Measurements from ENCODE around the gene XPNPEP2.
"Not testable (repeated sequence)": the region's sequence is repeated elsewhere in the genome, so short reads cannot be mapped to it uniquely, and the experiment has no call there.

The XPNPEP2 gene

GRCh38 chrX:129737916-129738315 lies 863 bp upstream of the XPNPEP2 start:
- Histone ChIP-seq H3K36me3 (no peaks in the 10 kb centered on the region), H4K20me1 (0 out of 22 replicates have a peak, but pooled peaks cover 0 to 4% (median 0%) of the 10 kb centered on the region in 11 experiments), H3K4me3 (no peak overlapping the region), H3K27me3 (peaks cover 69 to 95% (median 89%) of the 10 kb centered on the region in 11 experiments), H3K4me1 (peaks cover 31 to 48% (median 43%) of the 10 kb centered on the region in 10 experiments), H3K9me3 (replicated peaks in 1 of 11) (no peaks in the 10 kb centered on the region), H3K27ac (peak overlapping the region in 7 of 11 experiments; percentile 13 to 58 (median 38); a peak in 11 of 22 replicates), H3K9ac (peak overlapping the region in 2 of 11 experiments; percentile 18 to 20; a peak in 1 of 22 replicates), H3K4me2 (peak overlapping the region; percentile 24 to 68 (median 62))
- TF ChIP-seq Cebpa-rat (IDR thresholded peaks at IDR 0.05): no peak

- Histone ChIP-seq H3K9me3 (replicated peaks in 1 of 11) (no peaks in the 10 kb centered on the region), H3K4me1 (peaks cover 31 to 64% (median 57%) of the 10 kb centered on the region in 10 experiments), H3K9ac (no peak overlapping the region), H4K20me1 (0 out of 22 replicates have a peak, but pooled peaks cover 0 to 4% (median 0%) of the 10 kb centered on the region in 11 experiments), H3K27me3 (peaks cover 74 to 95% (median 88%) of the 10 kb centered on the region in 11 experiments), H3K27ac (no peak overlapping the region), H3K4me2 (peak overlapping the region in 2 of 11 experiments; percentile 2 to 57; a peak in 1 of 22 replicates), H3K4me3 (no peak overlapping the region), H3K36me3 (no peaks in the 10 kb centered on the region)
- no peak for TF ChIP-seq Cebpa-rat (IDR thresholded peaks at IDR 0.05)
Observed at GRCh38 chrX:129739578-129739977, 799 bp downstream of the XPNPEP2 start.

- Histone ChIP-seq H3K4me1 (peaks cover 25 to 64% (median 56%) of the 10 kb centered on the region in 10 experiments), H3K27me3 (peaks cover 74 to 95% (median 88%) of the 10 kb centered on the region in 11 experiments), H3K9me3 (replicated peaks in 1 of 11) (no peaks in the 10 kb centered on the region), H3K4me3 (no peak overlapping the region), H3K36me3 (no peaks in the 10 kb centered on the region), H3K27ac (peak overlapping the region in 4 of 11 experiments; percentile 5 to 48 (median 33); a peak in 4 of 22 replicates), H4K20me1 (0 out of 22 replicates have a peak, but pooled peaks cover 0 to 4% (median 0%) of the 10 kb centered on the region in 11 experiments), H3K9ac (no peak overlapping the region), H3K4me2 (peak overlapping the region in 9 of 11 experiments; percentile 5 to 53 (median 46); a peak in 15 of 22 replicates)
- no peak for TF ChIP-seq Cebpa-rat (IDR thresholded peaks at IDR 0.05)
Observed at GRCh38 chrX:129741880-129742758, 3.3 kb downstream of the XPNPEP2 start.

DNA sequence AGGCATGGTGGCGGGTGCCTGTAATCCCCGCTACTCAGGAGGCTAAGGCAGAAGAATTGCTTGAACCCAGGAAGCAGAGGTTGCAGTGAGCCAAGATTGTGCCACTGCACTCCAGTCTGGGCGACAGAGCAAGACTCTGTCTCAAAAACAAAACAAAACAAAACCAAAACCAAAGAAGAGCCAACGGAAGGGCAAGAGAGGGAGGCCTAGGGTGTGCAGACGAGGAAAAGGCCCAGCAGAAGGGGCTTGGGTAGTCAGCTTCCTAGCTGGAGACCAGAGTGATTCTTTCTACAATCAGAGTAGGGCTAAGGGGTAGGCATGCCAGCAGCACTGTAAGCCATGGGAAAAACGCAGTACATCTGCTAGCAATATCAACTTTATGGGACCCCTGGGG lies 4.0 kb downstream of the XPNPEP2 start:
- Histone ChIP-seq H3K27me3 (peaks cover 74 to 95% (median 88%) of the 10 kb centered on the region in 11 experiments), H3K4me2 (peak overlapping the region in 9 of 11 experiments; percentile 5 to 53 (median 46); a peak in 16 of 22 replicates), H3K4me1 (peaks cover 18 to 62% (median 49%) of the 10 kb centered on the region in 10 experiments), H3K27ac (peak overlapping the region in 5 of 11 experiments; percentile 5 to 48 (median 31); a peak in 4 of 22 replicates)
- H3K4me3 ChIP-seq; H3K36me3 ChIP-seq; H3K9ac ChIP-seq; H4K20me1 ChIP-seq; H3K9me3 ChIP-seq (replicated peaks in 1 of 11): not testable (repeated sequence)

GRCh38 chrX:129743821-129744220 lies 5.0 kb downstream of the XPNPEP2 start:
- Histone ChIP-seq H3K4me2 (peak overlapping the region in 8 of 11 experiments; percentile 5 to 53 (median 46); a peak in 15 of 22 replicates), H3K4me3 (no peak overlapping the region), H3K4me1 (peaks cover 15 to 55% (median 43%) of the 10 kb centered on the region in 10 experiments), H4K20me1 (peaks cover 0 to 4% (median 0%) of the 10 kb centered on the region in 11 experiments; a peak in 1 of 22 replicates), H3K27me3 (peaks cover 74 to 95% (median 88%) of the 10 kb centered on the region in 11 experiments), H3K9me3 (replicated peaks in 1 of 11) (no peaks in the 10 kb centered on the region), H3K36me3 (no peaks in the 10 kb centered on the region), H3K27ac (no peak overlapping the region), H3K9ac (0 out of 22 replicates have a peak overlapping the region, but pooled peaks of 1 of the 11 experiments have one; percentile 2)
- no peak for TF ChIP-seq Cebpa-rat (IDR thresholded peaks at IDR 0.05)

DNA sequence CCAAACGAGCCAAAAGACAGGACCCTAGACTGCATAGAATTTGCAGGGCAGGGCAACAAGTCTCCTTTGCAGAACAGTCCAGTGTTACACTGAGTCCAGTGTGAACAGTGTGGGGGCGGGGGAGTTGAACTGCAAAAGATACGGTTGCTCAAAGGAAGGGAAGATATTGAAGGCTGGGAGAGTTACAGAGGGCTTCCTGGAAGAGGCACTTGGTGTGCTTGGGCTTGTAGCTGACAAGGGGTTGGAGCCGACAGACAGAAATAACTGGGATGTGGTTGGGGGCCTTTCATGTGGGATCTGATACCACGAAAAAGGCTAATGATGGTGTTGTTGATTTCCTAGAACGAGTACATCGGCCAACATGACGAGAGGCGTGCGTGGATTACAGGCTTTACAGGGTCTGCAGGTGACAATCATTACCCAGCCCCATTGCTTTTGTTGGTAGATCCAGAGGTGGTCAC lies 6.1 kb downstream of the XPNPEP2 start:
- peaks cover 71 to 95% (median 87%) of the 10 kb centered on the region in 11 experiments for H3K27me3 ChIP-seq
- TF ChIP-seq Cebpa-rat (IDR thresholded peaks at IDR 0.05): no peak
- no peaks in the 10 kb centered on the region for H3K36me3 ChIP-seq
- H3K4me2 ChIP-seq: peak overlapping the region in 10 of 11 experiments; percentile 5 to 53 (median 35); a peak in 17 of 22 replicates
- H3K4me1 ChIP-seq: peaks cover 9 to 57% (median 42%) of the 10 kb centered on the region in 10 experiments
- no peaks in the 10 kb centered on the region for H3K9me3 ChIP-seq (replicated peaks in 1 of 11)
- no peak overlapping the region for H3K4me3 ChIP-seq
- H3K27ac ChIP-seq: no peak overlapping the region
- H4K20me1 ChIP-seq: peaks cover 0 to 4% (median 0%) of the 10 kb centered on the region in 11 experiments; a peak in 1 of 22 replicates
- no peak overlapping the region for H3K9ac ChIP-seq

DNA sequence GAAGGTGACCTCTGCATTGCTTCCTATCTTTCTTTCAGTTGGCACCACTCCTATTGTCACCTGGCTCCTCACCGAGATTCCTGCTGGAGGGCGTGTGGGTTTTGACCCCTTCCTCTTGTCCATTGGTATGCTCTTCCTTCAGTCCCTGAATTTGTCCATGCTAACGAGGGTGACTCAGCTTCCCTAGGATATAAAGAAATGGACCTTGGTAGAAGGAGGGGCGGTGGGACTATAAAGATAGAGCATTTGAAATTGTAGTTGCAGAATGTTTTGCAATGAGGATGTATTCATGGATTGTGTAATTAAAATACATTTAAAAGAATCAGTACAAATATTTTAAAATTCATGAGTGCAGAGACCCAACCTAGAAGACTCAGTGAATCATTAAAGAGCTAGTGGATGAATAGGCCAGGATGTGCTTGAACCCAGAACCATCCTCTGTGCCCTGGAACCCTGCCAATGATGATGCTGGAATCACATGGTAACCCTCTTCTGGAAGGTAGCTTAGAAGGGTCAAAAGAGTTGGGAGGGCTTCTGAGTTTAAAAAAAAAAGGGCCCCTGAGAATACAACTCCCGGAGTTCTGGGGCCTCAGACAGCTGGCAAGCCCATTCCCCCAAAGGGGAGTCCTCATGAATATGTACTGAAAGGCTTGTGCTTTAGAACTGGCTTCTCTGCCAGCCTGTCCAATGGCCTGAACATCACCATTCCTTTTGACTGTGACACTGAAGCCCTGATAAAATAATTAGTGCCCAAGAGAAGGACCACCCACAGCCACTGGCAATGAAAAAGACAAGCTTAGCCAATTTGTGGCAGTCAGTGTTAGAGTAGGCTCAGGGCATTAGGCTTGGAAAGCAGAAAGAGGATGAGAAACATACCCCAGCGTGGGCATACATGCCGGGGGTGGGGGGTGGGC lies 8.0 kb downstream of the XPNPEP2 start:
- Histone ChIP-seq H3K4me2 (peak overlapping the region in 3 of 11 experiments; percentile 4 to 17 (median 11); a peak in 3 of 22 replicates), H3K4me3 (no peak overlapping the region), H3K4me1 (peaks cover 9 to 57% (median 42%) of the 10 kb centered on the region in 10 experiments), H4K20me1 (peaks cover 0 to 4% (median 0%) of the 10 kb centered on the region in 11 experiments; a peak in 2 of 22 replicates), H3K9me3 (replicated peaks in 1 of 11) (no peaks in the 10 kb centered on the region), H3K27ac (no peak overlapping the region), H3K9ac (no peak overlapping the region), H3K36me3 (no peaks in the 10 kb centered on the region), H3K27me3 (peaks cover 70 to 90% (median 85%) of the 10 kb centered on the region in 11 experiments)
- no peak for TF ChIP-seq Cebpa-rat (IDR thresholded peaks at IDR 0.05)

DNA sequence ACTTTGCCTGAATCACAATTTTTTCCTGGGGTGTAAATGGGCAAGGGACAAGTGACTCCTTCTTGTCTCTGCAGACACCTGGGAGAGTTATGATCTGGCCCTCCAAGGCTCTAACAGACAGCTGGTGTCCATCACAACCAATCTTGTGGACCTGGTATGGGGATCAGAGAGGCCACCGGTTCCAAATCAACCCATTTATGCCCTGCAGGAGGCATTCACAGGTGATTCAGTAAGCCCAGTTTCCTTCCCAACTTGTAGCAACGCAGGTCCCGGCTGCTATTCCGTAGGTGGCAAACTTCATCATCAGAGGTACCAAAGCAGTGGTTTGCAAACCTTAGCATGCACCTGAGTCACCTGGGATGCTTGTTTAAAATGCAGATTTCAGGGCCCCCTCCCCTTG lies 8.8 kb downstream of the XPNPEP2 start:
- H4K20me1 ChIP-seq: peaks cover 0 to 4% (median 0%) of the 10 kb centered on the region in 11 experiments; a peak in 2 of 22 replicates
- no peak for TF ChIP-seq Cebpa-rat (IDR thresholded peaks at IDR 0.05)
- H3K4me3 ChIP-seq: no peak overlapping the region
- H3K36me3 ChIP-seq: no peaks in the 10 kb centered on the region
- H3K4me1 ChIP-seq: peaks cover 9 to 55% (median 39%) of the 10 kb centered on the region in 10 experiments
- no peak overlapping the region for H3K27ac ChIP-seq
- H3K27me3 ChIP-seq: peaks cover 70 to 93% (median 87%) of the 10 kb centered on the region in 11 experiments
- H3K9ac ChIP-seq: no peak overlapping the region
- H3K4me2 ChIP-seq: no peak overlapping the region; a peak in 1 of 22 replicates
- no peaks in the 10 kb centered on the region for H3K9me3 ChIP-seq (replicated peaks in 1 of 11)

All from BLaER1 treated with 17β-estradiol and CSF1 and Interleukin-3, amounts not matched to agents 10 nM and 100 nM (cell line).